ENCODE measurements around the gene EYA4. TPM values are rescaled to one million over a fixed set of nuclear protein-coding genes. Genes with fewer than 3 reads are reported as not detected.

Gene EYA4
- total and polyA plus RNA-seq, 2 of the 4 experiments (the other 2 are of a cell fraction): 5.7 to 11.1 TPM

- dilution Hi-C loops (cut with HindIII; ENCODE audit: low sequenced_read_pairs, unreplicated experiment) (no loop called here), in situ Hi-C loops (cut with MboI; ENCODE audit: low sequenced_read_pairs) (no loop called here), intact Hi-C loops (cut with micrococcal nuclease) (no loop called here)
- BruUV-seq (replicated peaks): no TSS peak
- Histone ChIP-seq H3K4me3 (ENCODE audit: insufficient read depth, low read depth, low read length) (no peak overlapping the region), H2BK120ac (ENCODE audit: low read depth, low read length) (no peak overlapping the region), H3K4ac (ENCODE audit: low read depth, low read length) (no peak overlapping the region), H4K8ac (ENCODE audit: low read depth in 2 of 2, low read length in 2 of 2) (no peak overlapping the region), H3K36me3 (ENCODE audit: control insufficient read depth, insufficient read depth, low read length) (peaks cover 1% of the 10 kb centered on the region; the same call in 1 of the 2 replicates), H3K18ac (ENCODE audit: low read depth, low read length) (no peak overlapping the region), H3K9me1 (ENCODE audit: insufficient read depth, low read length) (peaks cover 4% of the 10 kb centered on the region), H2AFZ (replicated peaks; ENCODE audit: low read length, poor library complexity) (no peak overlapping the region), H2AK9ac (replicated peaks; ENCODE audit: low read depth, low read length, poor library complexity) (no peak overlapping the region), H4K5ac (ENCODE audit: low read depth, low read length) (no peak overlapping the region), H2AK5ac (ENCODE audit: low read depth, low read length) (no peak overlapping the region), H3K9ac (ENCODE audit: low read depth, low read length) (no peak overlapping the region), H3K56ac (ENCODE audit: extremely low read depth, insufficient read depth, low read length) (no peak overlapping the region), H3K79me1 (ENCODE audit: low read depth in 1 of 2, low read length in 2 of 2) (peaks cover 15 to 20% of the 10 kb centered on the region in 2 experiments), H3K4me1 (ENCODE audit: control insufficient read depth, insufficient read depth, low read length) (peaks cover 4% of the 10 kb centered on the region), H3K23ac (ENCODE audit: low read depth, low read length) (no peak overlapping the region), H3K14ac (replicated peaks; ENCODE audit: low read depth, low read length) (no peak overlapping the region), H3K27ac (ENCODE audit: insufficient read depth, low read length) (no peak overlapping the region), H2BK15ac (ENCODE audit: low read depth, low read length) (no peak overlapping the region), H2BK20ac (ENCODE audit: low read depth, low read length) (no peak overlapping the region), H3K4me2 (ENCODE audit: low read depth, low read length) (no peak overlapping the region), H4K20me1 (ENCODE audit: insufficient read depth, low read length) (peaks cover 5% of the 10 kb centered on the region), H4K91ac (ENCODE audit: insufficient read depth, low read depth, low read length) (no peak overlapping the region), H2BK5ac (ENCODE audit: low read depth, low read length, poor library complexity, severe bottlenecking) (no peak overlapping the region), H3K27me3 (ENCODE audit: control insufficient read depth, insufficient read depth, low read length) (no peaks in the 10 kb centered on the region), H3K9me3 (ENCODE audit: control insufficient read depth, insufficient read depth, low read length) (no peaks in the 10 kb centered on the region)
- peak; percentile 52 for DNase-seq
- ChIA-PET POLR2A (ENCODE audit: unreplicated experiment) (no interaction called here), CTCF (no interaction called here)
- TF ChIP-seq POLR2A (IDR thresholded peaks at IDR 0.05; ENCODE audit: low read depth, low read length) (no peak), MAFK (IDR thresholded peaks at IDR 0.05; ENCODE audit: low read depth, low read length) (no peak), MXI1 (IDR thresholded peaks at IDR 0.05; ENCODE audit: borderline replicate concordance, low read depth, low read length) (no peak), CEBPB (IDR thresholded peaks at IDR 0.05; ENCODE audit: low read depth, low read length) (no peak), RAD21 (IDR thresholded peaks at IDR 0.05; ENCODE audit: low read length) (no peak), SMC3 (IDR thresholded peaks at IDR 0.05; ENCODE audit: low read depth, low read length) (no peak), USF2 (IDR thresholded peaks at IDR 0.05; ENCODE audit: low read depth, low read length) (no peak), BHLHE40 (IDR thresholded peaks at IDR 0.05; ENCODE audit: low read depth, low read length) (no peak), CHD1 (IDR thresholded peaks at IDR 0.05; ENCODE audit: low read depth, low read length) (no peak), MAZ (IDR thresholded peaks at IDR 0.05; ENCODE audit: borderline replicate concordance, low read depth, low read length) (no peak), NFE2L2 (IDR thresholded peaks at IDR 0.05; ENCODE audit: low read depth, low read length) (no peak), CTCF (conservative IDR thresholded peaks at IDR 0.05; ENCODE audit: low read depth, low read length) (no peak), RFX5 (IDR thresholded peaks at IDR 0.05; ENCODE audit: low read depth, low read length) (no peak), RCOR1 (IDR thresholded peaks at IDR 0.05; ENCODE audit: insufficient replicate concordance, low read length) (no peak), ELK1 (IDR thresholded peaks at IDR 0.05; ENCODE audit: borderline replicate concordance, low read depth, low read length) (no peak), FOS (IDR thresholded peaks at IDR 0.05; ENCODE audit: low read depth, low read length) (no peak)
- no CpG with 5 or more reads among the region's 3 CpGs for WGBS, 2 experiments (ENCODE audit: extremely low coverage in 2 of 2, insufficient read length in 1 of 2)
- ATAC-seq (ENCODE audit: low read depth): peak; percentile 63
These were observed 59.7 kb downstream of the EYA4 start for GRCh38 chr6:133300896-133301295.

Data from IMR-90 (cell line).